ENCODE results near the gene ANGEL1.

DNA sequence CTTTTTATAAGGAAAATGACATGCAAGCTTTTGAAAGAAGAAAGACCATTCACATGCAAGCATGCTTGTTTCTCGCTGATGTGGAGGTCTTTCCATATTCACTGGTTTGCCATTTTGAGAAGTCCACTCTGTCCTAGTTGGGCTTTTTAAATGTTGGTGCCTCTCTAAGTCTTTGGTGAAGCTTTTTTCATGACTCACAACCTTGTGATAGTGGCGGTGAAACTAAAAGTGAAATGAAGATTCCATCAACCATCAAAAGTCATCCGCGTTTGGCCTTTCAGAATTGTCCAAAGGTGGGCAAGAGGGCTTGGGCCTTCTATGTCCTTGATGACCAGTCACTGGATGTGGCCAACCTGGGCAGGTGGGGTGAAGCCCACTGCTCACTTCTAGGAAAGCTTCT is 17.9 kb upstream of the ANGEL1 start:
- TF ChIP-seq, protein P1, sequence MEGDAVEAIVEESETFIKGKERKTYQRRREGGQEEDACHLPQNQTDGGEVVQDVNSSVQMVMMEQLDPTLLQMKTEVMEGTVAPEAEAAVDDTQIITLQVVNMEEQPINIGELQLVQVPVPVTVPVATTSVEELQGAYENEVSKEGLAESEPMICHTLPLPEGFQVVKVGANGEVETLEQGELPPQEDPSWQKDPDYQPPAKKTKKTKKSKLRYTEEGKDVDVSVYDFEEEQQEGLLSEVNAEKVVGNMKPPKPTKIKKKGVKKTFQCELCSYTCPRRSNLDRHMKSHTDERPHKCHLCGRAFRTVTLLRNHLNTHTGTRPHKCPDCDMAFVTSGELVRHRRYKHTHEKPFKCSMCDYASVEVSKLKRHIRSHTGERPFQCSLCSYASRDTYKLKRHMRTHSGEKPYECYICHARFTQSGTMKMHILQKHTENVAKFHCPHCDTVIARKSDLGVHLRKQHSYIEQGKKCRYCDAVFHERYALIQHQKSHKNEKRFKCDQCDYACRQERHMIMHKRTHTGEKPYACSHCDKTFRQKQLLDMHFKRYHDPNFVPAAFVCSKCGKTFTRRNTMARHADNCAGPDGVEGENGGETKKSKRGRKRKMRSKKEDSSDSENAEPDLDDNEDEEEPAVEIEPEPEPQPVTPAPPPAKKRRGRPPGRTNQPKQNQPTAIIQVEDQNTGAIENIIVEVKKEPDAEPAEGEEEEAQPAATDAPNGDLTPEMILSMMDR (IDR thresholded peaks at IDR 0.05; ENCODE audit: poor library complexity), result no peak
- no peak for TF ChIP-seq EZH2 (IDR thresholded peaks at IDR 0.05; ENCODE audit: borderline replicate concordance)
